IMR-90 (cell line): Measurements from ENCODE around the gene TAAR5. TPM values are rescaled to one million over a fixed set of nuclear protein-coding genes. Genes with fewer than 3 reads are reported as not detected.

Source experiments
- ATAC-seq: fragments of 200-7000 bp; cut with Tn5 transposase; 2 replicates; pipeline ENCODE4 v1.9.1; 2020; ENCODE audit warnings: low read depth, mild to moderate bottlenecking, moderate library complexity
- BruUV-seq: library from RNA; stranded (reverse); fragments of 400-500 nt; replicated peaks from 2 replicates; lab custom pipeline; 2021; lab: Mats Ljungman, UMichigan
- CTCF ChIA-PET: fragments of 300-600 bp; formaldehyde crosslinking; extraction: SDS; loops from one replicate; lab custom pipeline; 2021; ENCODE audit warnings: antibody characterized with exemption; lab: Yijun Ruan, JAX
- POLR2A ChIA-PET: fragments of 300-600 bp; sonication (Branson Sonifier 250); formaldehyde crosslinking; loops from one replicate; lab custom pipeline; 2022; ENCODE audit warnings: antibody characterized with exemption; ENCODE audit not compliant: unreplicated experiment; lab: Charles Lee
- DNase-seq: peaks from one replicate; pipeline ENCODE4 v3.0.0; 2013
- H2AFZ ChIP-seq: replicated peaks from 2 replicates; pipeline ENCODE3; 2013; ENCODE audit warnings: low read length, mild to moderate bottlenecking; ENCODE audit not compliant: poor library complexity
- H2AK5ac ChIP-seq: 2 replicates; pipeline ENCODE4 v1.6.1; 2013; ENCODE audit warnings: low read depth, low read length, inconsistent platforms
- H2AK9ac ChIP-seq: replicated peaks from 2 replicates; pipeline ENCODE3; 2013; ENCODE audit warnings: mild to moderate bottlenecking, low read depth, low read length, moderate library complexity; ENCODE audit not compliant: poor library complexity
- H2BK120ac ChIP-seq: 2 replicates; pipeline ENCODE4 v1.6.1; 2013; ENCODE audit warnings: low read depth, low read length, inconsistent platforms
- H2BK15ac ChIP-seq: 3 replicates; pipeline ENCODE4 v1.6.1; 2013; ENCODE audit warnings: low read depth, low read length, inconsistent platforms
- H2BK20ac ChIP-seq: 2 replicates; pipeline ENCODE4 v1.6.1; 2013; ENCODE audit warnings: low read depth, mild to moderate bottlenecking, inconsistent platforms, low read length, moderate library complexity
- H2BK5ac ChIP-seq: 2 replicates; pipeline ENCODE4 v1.6.1; 2013; ENCODE audit warnings: mild to moderate bottlenecking, low read depth, low read length, inconsistent platforms; ENCODE audit not compliant: poor library complexity, severe bottlenecking
- H3K14ac ChIP-seq: replicated peaks from 2 replicates; pipeline ENCODE4 v1.6.1; 2013; ENCODE audit warnings: low read depth, low read length, inconsistent platforms
- H3K18ac ChIP-seq: 2 replicates; pipeline ENCODE4 v1.6.1; 2013; ENCODE audit warnings: low read depth, low read length, control low read depth
- H3K23ac ChIP-seq: 2 replicates; pipeline ENCODE4 v1.6.1; 2013; ENCODE audit warnings: low read depth, low read length, inconsistent platforms
- H3K27ac ChIP-seq: 2 replicates; pipeline ENCODE4 v1.5.1; 2013; ENCODE audit warnings: mild to moderate bottlenecking, control low read depth, low read length; ENCODE audit not compliant: insufficient read depth
- H3K27me3 ChIP-seq: 2 replicates; pipeline ENCODE4 v1.6.1; 2013; ENCODE audit warnings: low read length; ENCODE audit not compliant: control insufficient read depth, insufficient read depth
- H3K36me3 ChIP-seq: 2 replicates; pipeline ENCODE4 v1.6.1; 2013; ENCODE audit warnings: low read length, mixed read lengths; ENCODE audit not compliant: control insufficient read depth, insufficient read depth
- H3K4ac ChIP-seq: 2 replicates; pipeline ENCODE4 v1.6.1; 2013; ENCODE audit warnings: low read depth, low read length, inconsistent platforms
- H3K4me1 ChIP-seq: 2 replicates; pipeline ENCODE4 v1.6.1; 2013; ENCODE audit warnings: low read length, mixed read lengths; ENCODE audit not compliant: control insufficient read depth, insufficient read depth
- H3K4me2 ChIP-seq: 2 replicates; pipeline ENCODE4 v1.6.1; 2013; ENCODE audit warnings: low read depth, mild to moderate bottlenecking, control low read depth, low read length, moderate library complexity
- H3K4me3 ChIP-seq: 2 replicates; pipeline ENCODE4 v1.5.1; 2013; ENCODE audit warnings: low read depth, mild to moderate bottlenecking, control low read depth, low read length, moderate library complexity; ENCODE audit not compliant: insufficient read depth
- H3K56ac ChIP-seq: 2 replicates; pipeline ENCODE4 v1.6.1; 2013; ENCODE audit warnings: low read length, inconsistent platforms; ENCODE audit not compliant: insufficient read depth; ENCODE audit errors: extremely low read depth
- H3K79me1 ChIP-seq, 2 experiments: 2 replicates each; pipeline ENCODE4 v1.6.1; 2013; ENCODE audit warnings: low read length in 2 of 2, inconsistent platforms in 1 of 2, low read depth in 1 of 2
- H3K9ac ChIP-seq: 2 replicates; pipeline ENCODE4 v1.6.1; 2013; ENCODE audit warnings: low read depth, low read length, control low read depth
- H3K9me1 ChIP-seq: 2 replicates; pipeline ENCODE4 v1.6.1; 2013; ENCODE audit warnings: low read length, inconsistent platforms; ENCODE audit not compliant: insufficient read depth
- H3K9me3 ChIP-seq: 2 replicates; pipeline ENCODE4 v1.6.1; 2013; ENCODE audit warnings: low read length; ENCODE audit not compliant: control insufficient read depth, insufficient read depth
- H4K20me1 ChIP-seq: 2 replicates; pipeline ENCODE4 v1.6.1; 2013; ENCODE audit warnings: low read length, inconsistent platforms; ENCODE audit not compliant: insufficient read depth
- H4K5ac ChIP-seq: 2 replicates; pipeline ENCODE4 v1.6.1; 2013; ENCODE audit warnings: mild to moderate bottlenecking, low read depth, low read length, control low read depth
- H4K8ac ChIP-seq, 2 experiments: 2 replicates each; pipeline ENCODE4 v1.6.1; 2013; ENCODE audit warnings: low read depth in 2 of 2, low read length in 2 of 2, control low read depth in 1 of 2, inconsistent platforms in 1 of 2
- H4K91ac ChIP-seq: 2 replicates; pipeline ENCODE4 v1.6.1; 2013; ENCODE audit warnings: low read depth, low read length, inconsistent platforms; ENCODE audit not compliant: insufficient read depth
- BHLHE40 ChIP-seq: fragments of 150-350 bp; IDR thresholded peaks from 2 replicates; pipeline ENCODE4 v1.6.1; 2016; ENCODE audit warnings: mild to moderate bottlenecking, low read depth, low read length
- CEBPB ChIP-seq: IDR thresholded peaks from 2 replicates; pipeline ENCODE4 v1.6.1; 2012; ENCODE audit warnings: low read depth, low read length, improper control_type of control experiment
- CHD1 ChIP-seq: IDR thresholded peaks from 2 replicates; pipeline ENCODE4 v1.6.1; 2012; ENCODE audit warnings: low read depth, low read length, improper control_type of control experiment
- ELK1 ChIP-seq: fragments of 150-350 bp; IDR thresholded peaks from 2 replicates; pipeline ENCODE4 v1.6.1; 2016; ENCODE audit warnings: low read depth, mild to moderate bottlenecking, low read length, moderate library complexity, borderline replicate concordance
- FOS ChIP-seq: fragments of 150-350 bp; IDR thresholded peaks from 2 replicates; pipeline ENCODE4 v1.6.1; 2016; ENCODE audit warnings: low read depth, low read length
- MAFK ChIP-seq: IDR thresholded peaks from 2 replicates; pipeline ENCODE4 v1.6.1; 2012; ENCODE audit warnings: low read depth, low read length, improper control_type of control experiment
- NFE2L2 ChIP-seq: fragments of 150-350 bp; IDR thresholded peaks from 2 replicates; pipeline ENCODE4 v1.6.1; 2016; ENCODE audit warnings: low read depth, mild to moderate bottlenecking, low read length
- POLR2A ChIP-seq: IDR thresholded peaks from 2 replicates; pipeline ENCODE4 v1.6.1; 2012; ENCODE audit warnings: mild to moderate bottlenecking, low read depth, low read length
- RCOR1 ChIP-seq: IDR thresholded peaks from 2 replicates; pipeline ENCODE4 v1.6.1; 2012; ENCODE audit warnings: mild to moderate bottlenecking, low read length, improper control_type of control experiment; ENCODE audit not compliant: insufficient replicate concordance
- RFX5 ChIP-seq: IDR thresholded peaks from 2 replicates; pipeline ENCODE4 v1.8.0; 2012; ENCODE audit warnings: low read depth, mild to moderate bottlenecking, low read length, moderate library complexity
- SMC3 ChIP-seq: fragments of 150-350 bp; IDR thresholded peaks from 2 replicates; pipeline ENCODE4 v1.6.1; 2016; ENCODE audit warnings: low read depth, mild to moderate bottlenecking, antibody characterized with exemption, low read length, moderate library complexity
- WGBS, 2 experiments: methylation state at CpG; one replicate each; pipeline versions ENCODE4 v1.1.5 to v1.1.7; 2013; ENCODE audit warnings: missing lambda C conversion rate in 2 of 2; ENCODE audit not compliant: insufficient read length in 1 of 2; ENCODE audit errors: extremely low coverage in 2 of 2; 5-methylcytosine and 5-hydroxymethylcytosine counted together
- dilution Hi-C: fragments of 300-500 bp; cut with HindIII; formaldehyde crosslinking; loops from one replicate; pipeline ENCODE4 v1.14.3; 2018; ENCODE audit warnings: low sequenced_read_pairs; ENCODE audit not compliant: unreplicated experiment
- in situ Hi-C: fragments of 300-500 bp; cut with MboI; formaldehyde crosslinking; loops from 3 replicates; pipeline ENCODE4 v1.14.3; 2019; ENCODE audit warnings: low sequenced_read_pairs, inconsistent platforms, mixed read lengths
- intact Hi-C: fragments of 100-400 bp; cut with micrococcal nuclease; formaldehyde crosslinking; loops from 2 replicates; pipeline ENCODE4 v1.10.0; 2022
- polyA plus RNA-seq, 3 experiments: library from polyadenylated mRNA; depleted of rRNA; stranded (reverse); fragments of >200 nt; gene quantifications; 2 replicates each; pipeline ENCODE4 v1.2.3, GENCODE V29; 2012; ENCODE audit warnings: low replicate concordance in 1 of 3
- total RNA-seq: library from RNA; depleted of rRNA; stranded (reverse); fragments of >200 nt; gene quantifications from 2 replicates; pipeline ENCODE4 v1.2.3, GENCODE V29; 2012
- TF ChIP-seq, protein P1 (sequence below): conservative IDR thresholded peaks from 2 replicates; pipeline ENCODE4 v1.5.1; 2012; ENCODE audit warnings: mild to moderate bottlenecking, low read depth, low read length, improper control_type of control experiment
- TF ChIP-seq, protein P2 (sequence below): fragments of 150-350 bp; IDR thresholded peaks from 2 replicates; pipeline ENCODE4 v1.6.1; 2017; ENCODE audit warnings: mild to moderate bottlenecking, antibody characterized with exemption, low read length, low read depth

Gene TAAR5
- total and polyA plus RNA-seq, 2 of the 4 experiments (the other 2 are of a cell fraction): not detected

- H3K27ac ChIP-seq: no peak overlapping the region
- TF ChIP-seq, protein P1, sequence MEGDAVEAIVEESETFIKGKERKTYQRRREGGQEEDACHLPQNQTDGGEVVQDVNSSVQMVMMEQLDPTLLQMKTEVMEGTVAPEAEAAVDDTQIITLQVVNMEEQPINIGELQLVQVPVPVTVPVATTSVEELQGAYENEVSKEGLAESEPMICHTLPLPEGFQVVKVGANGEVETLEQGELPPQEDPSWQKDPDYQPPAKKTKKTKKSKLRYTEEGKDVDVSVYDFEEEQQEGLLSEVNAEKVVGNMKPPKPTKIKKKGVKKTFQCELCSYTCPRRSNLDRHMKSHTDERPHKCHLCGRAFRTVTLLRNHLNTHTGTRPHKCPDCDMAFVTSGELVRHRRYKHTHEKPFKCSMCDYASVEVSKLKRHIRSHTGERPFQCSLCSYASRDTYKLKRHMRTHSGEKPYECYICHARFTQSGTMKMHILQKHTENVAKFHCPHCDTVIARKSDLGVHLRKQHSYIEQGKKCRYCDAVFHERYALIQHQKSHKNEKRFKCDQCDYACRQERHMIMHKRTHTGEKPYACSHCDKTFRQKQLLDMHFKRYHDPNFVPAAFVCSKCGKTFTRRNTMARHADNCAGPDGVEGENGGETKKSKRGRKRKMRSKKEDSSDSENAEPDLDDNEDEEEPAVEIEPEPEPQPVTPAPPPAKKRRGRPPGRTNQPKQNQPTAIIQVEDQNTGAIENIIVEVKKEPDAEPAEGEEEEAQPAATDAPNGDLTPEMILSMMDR: no peak
- TF ChIP-seq FOS (no peak), MAFK (no peak), ELK1 (no peak), RFX5 (no peak), RCOR1 (no peak), POLR2A (no peak), BHLHE40 (no peak), CEBPB (no peak), CHD1 (no peak), SMC3 (no peak), NFE2L2 (no peak)
- TF ChIP-seq, protein P2, sequence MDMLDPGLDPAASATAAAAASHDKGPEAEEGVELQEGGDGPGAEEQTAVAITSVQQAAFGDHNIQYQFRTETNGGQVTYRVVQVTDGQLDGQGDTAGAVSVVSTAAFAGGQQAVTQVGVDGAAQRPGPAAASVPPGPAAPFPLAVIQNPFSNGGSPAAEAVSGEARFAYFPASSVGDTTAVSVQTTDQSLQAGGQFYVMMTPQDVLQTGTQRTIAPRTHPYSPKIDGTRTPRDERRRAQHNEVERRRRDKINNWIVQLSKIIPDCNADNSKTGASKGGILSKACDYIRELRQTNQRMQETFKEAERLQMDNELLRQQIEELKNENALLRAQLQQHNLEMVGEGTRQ: no peak
- no peak overlapping the region for H4K91ac ChIP-seq
- ChIA-PET POLR2A (no interaction called here), CTCF (no interaction called here)
- no peak overlapping the region for H4K5ac ChIP-seq
- no peak overlapping the region for H2BK120ac ChIP-seq
- no peak overlapping the region for H2AFZ ChIP-seq
- peaks cover 37% of the 10 kb centered on the region for H3K27me3 ChIP-seq
- no peak overlapping the region for H3K23ac ChIP-seq
- H3K79me1 ChIP-seq: no peaks in the 10 kb centered on the region
- no peak overlapping the region for H4K8ac ChIP-seq
- no peak for ATAC-seq
- H3K36me3 ChIP-seq: no peaks in the 10 kb centered on the region
- intact Hi-C loops (no loop called here), in situ Hi-C loops (no loop called here), dilution Hi-C loops (no loop called here)
- no peak overlapping the region for H3K18ac ChIP-seq
- no peak overlapping the region for H2BK20ac ChIP-seq
- no peaks in the 10 kb centered on the region for H3K9me1 ChIP-seq
- H4K20me1 ChIP-seq: no peaks in the 10 kb centered on the region
- no peaks in the 10 kb centered on the region for H3K9me3 ChIP-seq
- H2BK5ac ChIP-seq: no peak overlapping the region
- H2AK5ac ChIP-seq: no peak overlapping the region
- BruUV-seq: no TSS peak
- no peaks in the 10 kb centered on the region for H3K4me1 ChIP-seq
- H3K56ac ChIP-seq: no peak overlapping the region
- WGBS, 2 experiments: no CpG with 5 or more reads among the region's 6 CpGs
- no peak overlapping the region for H3K4me2 ChIP-seq
- H2AK9ac ChIP-seq: no peak overlapping the region
- no peak overlapping the region for H3K9ac ChIP-seq
- no peak overlapping the region for H2BK15ac ChIP-seq
- no peak overlapping the region for H3K14ac ChIP-seq
- H3K4me3 ChIP-seq: no peak overlapping the region
- H3K4ac ChIP-seq: no peak overlapping the region
- DNase-seq: no peak
Observed at GRCh38 chr6:132596201-132596600, 6.7 kb upstream of the TAAR5 start.
